Measurements from ENCODE around the gene BMP3. TPM values are rescaled to one million over a fixed set of nuclear protein-coding genes. Genes with fewer than 3 reads are reported as not detected.

Gene BMP3
- total RNA-seq, 1 donor from 2014 or later, result not detected

GRCh38 chr4:81058621-81059020 lies 28.1 kb downstream of the BMP3 start:
- H3K27ac Mint-ChIP-seq (ENCODE audit: unreplicated experiment), result no peak overlapping the region
- DNase-seq (ENCODE audit: extremely low spot score, unreplicated experiment), result no peak
- no peak overlapping the region for H3K4me3 Mint-ChIP-seq (ENCODE audit: unreplicated experiment)
- H3K4me1 Mint-ChIP-seq (ENCODE audit: unreplicated experiment), result no peaks in the 10 kb centered on the region
- H3K9me3 Mint-ChIP-seq (ENCODE audit: unreplicated experiment), result no peaks in the 10 kb centered on the region
- no peaks in the 10 kb centered on the region for H3K36me3 Mint-ChIP-seq (ENCODE audit: unreplicated experiment)
- no peak for TF ChIP-seq CTCF (IDR thresholded peaks at IDR 0.05)
- peaks cover 15% of the 10 kb centered on the region for H3K27me3 Mint-ChIP-seq (ENCODE audit: unreplicated experiment)

GRCh38 chr4:81060587-81061343 lies 30.3 kb downstream of the BMP3 start:
- Mint-ChIP-seq H3K4me3 (ENCODE audit: unreplicated experiment) (no peak overlapping the region), H3K27me3 (ENCODE audit: unreplicated experiment) (peaks cover 21% of the 10 kb centered on the region), H3K9me3 (ENCODE audit: unreplicated experiment) (no peaks in the 10 kb centered on the region), H3K4me1 (ENCODE audit: unreplicated experiment) (no peaks in the 10 kb centered on the region), H3K36me3 (ENCODE audit: unreplicated experiment) (no peaks in the 10 kb centered on the region), H3K27ac (ENCODE audit: unreplicated experiment) (no peak overlapping the region)
- DNase-seq (ENCODE audit: extremely low spot score, unreplicated experiment), result no peak
- no peak for TF ChIP-seq CTCF (IDR thresholded peaks at IDR 0.05)

- Mint-ChIP-seq H3K36me3 (ENCODE audit: unreplicated experiment) (no peaks in the 10 kb centered on the region), H3K27me3 (ENCODE audit: unreplicated experiment) (peaks cover 21% of the 10 kb centered on the region), H3K9me3 (ENCODE audit: unreplicated experiment) (no peaks in the 10 kb centered on the region), H3K4me3 (ENCODE audit: unreplicated experiment) (no peak overlapping the region), H3K4me1 (ENCODE audit: unreplicated experiment) (no peaks in the 10 kb centered on the region), H3K27ac (ENCODE audit: unreplicated experiment) (no peak overlapping the region)
- no peak for DNase-seq (ENCODE audit: extremely low spot score, unreplicated experiment)
- no peak for TF ChIP-seq CTCF (IDR thresholded peaks at IDR 0.05)
These were observed 30.8 kb downstream of the BMP3 start for GRCh38 chr4:81061344-81061730.

GRCh38 chr4:81062001-81062400 lies 31.5 kb downstream of the BMP3 start:
- TF ChIP-seq CTCF (IDR thresholded peaks at IDR 0.05), result no peak
- Mint-ChIP-seq H3K9me3 (ENCODE audit: unreplicated experiment) (no peaks in the 10 kb centered on the region), H3K27ac (ENCODE audit: unreplicated experiment) (no peak overlapping the region), H3K4me1 (ENCODE audit: unreplicated experiment) (no peaks in the 10 kb centered on the region), H3K36me3 (ENCODE audit: unreplicated experiment) (no peaks in the 10 kb centered on the region), H3K4me3 (ENCODE audit: unreplicated experiment) (no peak overlapping the region), H3K27me3 (ENCODE audit: unreplicated experiment) (peaks cover 19% of the 10 kb centered on the region)
- DNase-seq (ENCODE audit: extremely low spot score, unreplicated experiment), result no peak

GRCh38 chr4:81065446-81065845 lies 34.9 kb downstream of the BMP3 start:
- Mint-ChIP-seq H3K27ac (ENCODE audit: unreplicated experiment) (no peak overlapping the region), H3K27me3 (ENCODE audit: unreplicated experiment) (peaks cover 14% of the 10 kb centered on the region), H3K36me3 (ENCODE audit: unreplicated experiment) (no peaks in the 10 kb centered on the region), H3K4me3 (ENCODE audit: unreplicated experiment) (no peak overlapping the region), H3K9me3 (ENCODE audit: unreplicated experiment) (no peaks in the 10 kb centered on the region), H3K4me1 (ENCODE audit: unreplicated experiment) (no peaks in the 10 kb centered on the region)
- no peak for TF ChIP-seq CTCF (IDR thresholded peaks at IDR 0.05)
- DNase-seq (ENCODE audit: extremely low spot score, unreplicated experiment), result no peak

All from osteocyte (in vitro differentiated cells).